GM18868 (cell line): Measurements from ENCODE around the gene DCAF11.

Experiments
- ATAC-seq: cut with Tn5 transposase; IDR thresholded peaks from one replicate; pipeline ENCODE4 v1.9.1; 2021; ENCODE audit warnings: mild to moderate bottlenecking, moderate library complexity; ENCODE audit not compliant: unreplicated experiment

Gene DCAF11

DNA sequence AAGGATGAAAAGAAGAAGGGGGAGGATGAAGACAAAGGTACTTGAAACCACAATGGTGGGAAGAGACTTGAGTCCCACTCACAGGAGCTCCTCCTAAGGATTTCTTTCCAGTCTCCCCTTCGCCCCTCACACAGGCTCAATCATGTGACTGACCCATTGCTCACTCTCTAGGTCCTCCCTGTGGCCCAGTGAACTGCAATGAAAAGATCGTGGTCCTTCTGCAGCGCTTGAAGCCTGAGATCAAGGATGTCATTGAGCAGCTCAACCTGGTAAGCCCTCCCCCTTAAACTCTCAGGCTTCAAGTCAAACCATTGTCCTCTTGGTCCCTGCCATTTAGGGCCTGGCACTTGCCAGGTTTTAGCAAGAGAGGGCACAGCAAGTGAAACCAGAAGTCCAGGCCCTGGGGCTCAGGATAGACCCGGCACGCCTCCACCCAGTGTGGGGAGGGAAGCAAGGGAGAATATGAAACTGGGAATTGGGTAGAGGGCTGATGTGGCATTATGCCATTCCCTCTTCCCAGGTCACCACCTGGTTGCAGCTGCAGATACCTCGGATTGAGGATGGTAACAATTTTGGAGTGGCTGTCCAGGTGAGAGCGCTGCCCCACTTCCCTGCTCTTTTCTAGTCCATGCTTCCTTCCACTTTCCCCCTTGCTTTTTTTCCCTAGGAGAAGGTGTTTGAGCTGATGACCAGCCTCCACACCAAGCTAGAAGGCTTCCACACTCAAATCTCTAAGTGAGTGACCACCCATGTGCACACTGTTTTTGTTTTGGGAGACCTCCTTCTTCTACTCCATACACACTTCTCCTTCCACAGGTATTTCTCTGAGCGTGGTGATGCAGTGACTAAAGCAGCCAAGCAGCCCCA is 23.2 kb downstream of the DCAF11 start:
- ATAC-seq = no peak

DNA sequence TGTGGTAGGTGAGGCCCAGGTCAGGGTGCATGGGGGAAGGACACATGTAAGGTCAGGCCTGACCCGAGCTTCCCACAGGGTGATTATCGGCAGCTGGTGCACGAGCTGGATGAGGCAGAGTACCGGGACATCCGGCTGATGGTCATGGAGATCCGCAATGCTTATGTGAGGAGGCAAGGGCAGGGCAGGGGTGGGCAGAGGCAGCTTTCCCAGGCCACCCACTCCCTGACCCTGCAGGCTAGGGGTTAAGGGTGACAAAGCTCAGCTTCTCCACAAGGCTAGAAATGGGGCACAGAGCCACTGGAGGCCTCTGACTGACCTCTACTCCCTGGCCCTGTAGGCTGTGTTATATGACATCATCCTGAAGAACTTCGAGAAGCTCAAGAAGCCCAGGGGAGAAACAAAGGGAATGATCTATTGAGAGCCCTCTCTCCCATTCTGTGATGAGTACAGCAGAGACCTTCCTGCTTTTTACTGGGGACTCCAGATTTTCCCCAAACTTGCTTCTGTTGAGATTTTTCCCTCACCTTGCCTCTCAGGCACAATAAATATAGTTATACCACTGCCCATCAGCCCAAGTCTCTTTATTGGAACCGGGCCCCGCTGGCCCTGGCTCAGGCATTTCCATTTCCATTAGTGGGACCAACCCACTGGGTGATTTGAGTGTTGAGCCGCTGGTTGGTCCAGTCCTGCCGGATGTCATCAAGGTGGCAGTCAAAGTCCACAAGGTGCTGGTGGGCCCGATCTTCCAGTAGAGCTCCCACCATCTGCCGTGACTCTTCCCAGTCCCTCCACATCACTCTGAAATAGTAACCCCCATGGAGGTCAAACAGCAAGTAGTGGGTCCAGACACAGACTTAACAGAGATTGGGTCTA is 24.1 kb downstream of the DCAF11 start:
- ATAC-seq = no peak

- ATAC-seq = no peak
Observed at GRCh38 chr14:24139272-24139934, 24.8 kb downstream of the DCAF11 start.

DNA sequence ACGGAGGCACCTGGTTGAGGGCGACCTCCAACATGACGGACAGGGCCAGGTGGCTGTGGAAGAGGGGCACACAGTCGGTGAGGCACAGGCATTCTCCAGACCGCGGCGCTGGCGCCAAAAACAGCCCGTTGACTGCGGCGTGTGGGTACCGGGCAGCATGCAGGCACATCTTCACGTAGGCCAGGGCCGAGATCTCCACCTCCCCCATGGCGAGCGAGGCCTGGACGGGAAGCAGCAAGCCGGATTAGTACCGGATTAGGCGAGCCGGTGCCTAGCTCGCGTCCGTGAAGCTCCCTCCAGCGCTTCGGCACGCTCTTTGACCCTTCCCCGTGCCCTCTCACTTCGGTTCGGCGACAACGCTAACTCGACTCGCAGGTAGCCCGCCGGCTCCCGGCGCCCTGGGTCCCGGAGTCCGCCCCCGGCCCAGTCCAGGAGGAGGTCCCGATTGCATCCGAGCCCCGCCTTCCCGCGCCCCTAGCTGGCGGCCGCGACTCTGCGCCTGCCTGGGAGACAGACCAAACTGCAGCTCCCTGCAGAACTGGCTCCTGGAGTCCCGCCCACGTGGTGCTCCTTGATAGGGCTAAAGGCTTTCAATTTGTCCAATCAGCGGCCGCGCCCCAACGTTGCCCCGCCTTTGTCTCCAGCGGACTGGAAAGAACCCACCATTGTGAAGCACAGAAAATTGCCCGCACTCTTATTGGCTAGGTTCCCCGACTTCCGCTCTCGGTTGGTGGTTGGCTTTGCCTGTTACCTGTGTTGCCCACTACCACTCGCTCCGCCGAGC is 26.7 kb downstream of the DCAF11 start, which contains the start of gene EMC9:
Gene EMC9, minus strand, starts transcription at position 495 of the 784 bp plus-strand sequence. Its CDS starts 287 bp downstream, at position 208.
- peak; percentile 88 for ATAC-seq

GRCh38 chr14:24143511-24143910 is 28.9 kb downstream of the DCAF11 start:
- ATAC-seq = no peak

GRCh38 chr14:24144451-24144850 is 29.9 kb downstream of the DCAF11 start:
- no peak for ATAC-seq

DNA sequence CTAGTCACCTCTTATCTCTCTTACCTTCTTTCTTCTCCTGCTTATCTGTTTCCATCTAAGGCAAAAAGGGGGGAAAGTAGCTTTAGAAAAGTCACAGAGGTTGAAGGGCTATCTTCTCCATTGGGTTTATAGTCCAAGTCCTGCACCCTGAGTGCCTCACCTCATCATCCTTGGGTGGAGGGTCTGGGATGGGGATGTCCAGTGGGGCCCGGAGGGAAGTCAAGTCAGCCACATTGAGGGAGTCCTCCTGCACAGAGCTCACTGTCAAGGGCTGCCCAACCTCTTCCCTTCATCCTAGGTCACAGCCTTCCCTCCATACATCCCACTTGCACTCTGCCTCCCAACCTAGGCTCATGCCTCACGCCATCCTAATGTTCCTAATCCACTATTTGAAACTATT is 30.6 kb downstream of the DCAF11 start:
- ATAC-seq = no peak

DNA sequence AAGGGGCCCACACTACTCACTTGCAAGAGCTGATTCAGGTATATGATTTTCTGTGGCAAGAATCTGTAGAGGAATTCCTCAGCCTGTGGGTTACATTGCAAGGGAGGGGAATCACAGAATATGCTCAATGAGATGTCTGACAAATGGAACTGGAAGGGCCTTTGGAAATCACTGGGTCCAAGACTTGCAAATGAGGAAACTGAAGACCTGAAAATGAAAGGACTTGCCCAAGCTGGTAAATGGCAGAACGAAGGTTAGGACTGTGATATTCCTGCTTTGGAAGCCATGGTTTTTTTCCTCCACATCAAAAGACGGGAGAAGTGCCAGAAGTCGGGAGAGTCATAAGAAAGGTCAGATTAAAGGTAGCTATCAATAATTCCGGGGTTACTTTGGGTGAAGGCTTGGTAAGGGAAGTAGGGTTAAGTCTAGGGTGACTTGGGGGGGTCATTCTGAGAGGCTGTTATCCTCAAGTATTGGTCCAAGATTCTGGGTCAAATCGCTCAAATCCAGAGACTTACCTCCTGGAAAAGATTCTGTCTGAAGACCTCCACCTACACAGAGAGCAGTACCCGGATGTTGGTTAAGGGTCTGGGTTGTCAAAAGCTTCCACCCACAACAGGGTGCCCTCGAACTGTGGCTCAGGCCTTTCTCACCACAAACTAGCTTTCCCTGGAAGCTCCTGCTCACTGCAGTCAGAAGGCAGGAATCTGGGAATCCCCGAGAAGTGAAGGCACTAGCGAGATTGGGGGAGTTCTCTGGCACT is 31.3 kb downstream of the DCAF11 start:
- no peak for ATAC-seq

GRCh38 chr14:24146453-24146977 is 31.9 kb downstream of the DCAF11 start, which contains the start of gene PSME2:
Gene PSME2, minus strand, starts transcription at chr14:24146610. Its CDS starts 29 bp downstream, at chr14:24146581.
- ATAC-seq = peak; percentile 63

GRCh38 chr14:24146978-24147760 is 32.6 kb downstream of the DCAF11 start, which contains the start of gene RNF31:
Gene RNF31, plus strand, starts transcription at chr14:24147498. Its CDS starts 201 bp downstream, at chr14:24147699.
- peak; percentile 83 for ATAC-seq

GRCh38 chr14:24147761-24148428 is 33.3 kb downstream of the DCAF11 start:
- ATAC-seq = no peak

DNA sequence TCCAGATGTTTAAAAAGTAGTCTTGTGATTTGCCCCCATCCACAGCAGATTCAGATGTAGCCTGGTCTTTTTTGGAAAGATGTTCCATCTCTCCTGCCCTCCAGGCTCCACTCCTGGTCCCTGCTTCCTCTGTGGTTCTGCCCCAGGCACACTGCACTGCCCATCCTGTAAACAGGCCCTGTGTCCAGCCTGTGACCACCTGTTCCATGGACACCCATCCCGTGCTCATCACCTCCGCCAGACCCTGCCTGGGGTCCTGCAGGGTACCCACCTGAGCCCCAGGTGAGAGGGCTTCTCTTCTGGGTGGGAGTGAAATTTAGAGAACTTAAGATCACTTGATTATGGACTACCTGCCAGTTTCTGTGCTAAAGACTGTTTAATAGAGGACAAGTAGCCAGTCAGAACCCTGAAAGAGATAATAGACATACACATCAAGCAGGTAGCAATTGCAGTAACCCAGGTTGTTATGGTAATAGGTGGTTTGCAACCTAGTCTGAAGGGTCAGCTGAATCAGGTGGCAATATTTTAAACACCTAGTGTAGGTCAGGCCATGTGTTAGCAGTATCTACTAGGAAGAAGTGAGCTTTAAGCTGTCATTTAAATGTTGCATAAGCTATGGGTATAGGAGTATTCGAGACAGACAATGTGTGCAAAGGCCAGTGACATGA is 34.9 kb downstream of the DCAF11 start:
- ATAC-seq = no peak

DNA sequence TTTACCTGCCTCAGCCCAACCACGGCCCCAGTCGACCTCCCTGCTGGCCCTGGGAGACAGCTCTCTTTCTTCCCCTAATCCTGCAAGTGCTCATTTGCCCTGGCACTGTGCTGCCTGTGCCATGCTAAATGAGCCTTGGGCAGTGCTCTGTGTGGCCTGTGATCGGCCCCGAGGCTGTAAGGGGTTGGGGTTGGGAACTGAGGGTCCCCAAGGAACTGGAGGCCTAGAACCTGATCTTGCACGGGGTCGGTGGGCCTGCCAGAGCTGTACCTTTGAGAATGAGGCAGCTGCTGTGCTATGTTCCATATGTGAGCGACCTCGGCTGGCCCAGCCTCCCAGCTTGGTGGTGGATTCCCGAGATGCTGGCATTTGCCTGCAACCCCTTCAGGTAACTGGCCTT is 35.5 kb downstream of the DCAF11 start:
- no peak for ATAC-seq

DNA sequence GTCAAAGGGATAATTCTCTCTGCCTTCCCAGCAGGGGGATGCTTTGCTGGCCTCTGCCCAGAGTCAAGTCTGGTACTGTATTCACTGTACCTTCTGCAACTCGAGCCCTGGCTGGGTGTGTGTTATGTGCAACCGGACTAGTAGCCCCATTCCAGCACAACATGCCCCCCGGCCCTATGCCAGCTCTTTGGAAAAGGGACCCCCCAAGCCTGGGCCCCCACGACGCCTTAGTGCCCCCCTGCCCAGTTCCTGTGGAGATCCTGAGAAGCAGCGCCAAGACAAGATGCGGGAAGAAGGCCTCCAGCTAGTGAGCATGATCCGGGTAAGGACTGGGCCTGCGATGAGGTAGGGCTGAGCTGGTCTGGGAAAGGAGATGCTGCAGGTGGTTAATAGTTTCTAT is 36.0 kb downstream of the DCAF11 start:
- no peak for ATAC-seq

GRCh38 chr14:24150993-24151392 is 36.4 kb downstream of the DCAF11 start:
- ATAC-seq = no peak

GRCh38 chr14:24151404-24152080 is 37.0 kb downstream of the DCAF11 start:
- no peak for ATAC-seq

GRCh38 chr14:24155100-24155499 is 40.5 kb downstream of the DCAF11 start:
- ATAC-seq = no peak
